A549 (cell line): ENCODE results near the gene MAP9.

Source experiments
- BHLHE40 ChIP-seq: IDR thresholded peaks from 2 replicates; pipeline ENCODE4 v1.6.1; 2012; ENCODE audit warnings: low read depth, low read length, inconsistent platforms
- CEBPB ChIP-seq, 2 experiments: fragments of >200 bp in 1 of 2; sonication (Bioruptor Twin) in 1 of 2; formaldehyde crosslinking in 1 of 2; IDR thresholded peaks; 2 replicates each; pipeline ENCODE4 v1.6.1; 2012 to 2016
- ESRRA ChIP-seq: fragments of 150-350 bp; IDR thresholded peaks from 2 replicates; pipeline ENCODE4 v1.6.1; 2014; ENCODE audit warnings: mild to moderate bottlenecking, low read length, borderline replicate concordance
- HDAC2 ChIP-seq: fragments of 200-600 bp; sonication (generic); IDR thresholded peaks from 2 replicates; pipeline ENCODE4 v1.6.1; 2016
- NFE2L2 ChIP-seq: fragments of 150-350 bp; conservative IDR thresholded peaks from 2 replicates; pipeline ENCODE4 v1.6.1; 2014; ENCODE audit warnings: low read length
- POLR2A ChIP-seq: IDR thresholded peaks from 2 replicates; pipeline ENCODE4 v1.6.1; 2012; ENCODE audit warnings: mild to moderate bottlenecking, low read length
- SMC3 ChIP-seq: fragments of >200 bp; sonication (Bioruptor Twin); formaldehyde crosslinking; IDR thresholded peaks from 3 replicates; pipeline ENCODE4 v1.6.1; 2018; ENCODE audit warnings: inconsistent platforms
- USF2 ChIP-seq: fragments of 450-650 bp; IDR thresholded peaks from 2 replicates; pipeline ENCODE4 v1.6.1; 2014; ENCODE audit warnings: antibody characterized with exemption
- TF ChIP-seq, protein P1 (sequence below): IDR thresholded peaks from 2 replicates; pipeline ENCODE4 v1.6.1; 2012
- TF ChIP-seq, protein P2 (sequence below): fragments of >200 bp; sonication (Bioruptor Twin); formaldehyde crosslinking; IDR thresholded peaks from 3 replicates; pipeline ENCODE4 v1.5.1; 2016
- TF ChIP-seq, protein P3 (sequence below): fragments of 200-600 bp; sonication (generic); IDR thresholded peaks from 2 replicates; pipeline ENCODE4 v1.6.1; 2016; ENCODE audit warnings: antibody characterized with exemption, mild to moderate bottlenecking, moderate library complexity

GRCh38 chr4:155321006-155321405 lies 55.8 kb downstream of the MAP9 start:
- TF ChIP-seq, protein P1, sequence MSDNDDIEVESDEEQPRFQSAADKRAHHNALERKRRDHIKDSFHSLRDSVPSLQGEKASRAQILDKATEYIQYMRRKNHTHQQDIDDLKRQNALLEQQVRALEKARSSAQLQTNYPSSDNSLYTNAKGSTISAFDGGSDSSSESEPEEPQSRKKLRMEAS, result no peak
- TF ChIP-seq, protein P2, sequence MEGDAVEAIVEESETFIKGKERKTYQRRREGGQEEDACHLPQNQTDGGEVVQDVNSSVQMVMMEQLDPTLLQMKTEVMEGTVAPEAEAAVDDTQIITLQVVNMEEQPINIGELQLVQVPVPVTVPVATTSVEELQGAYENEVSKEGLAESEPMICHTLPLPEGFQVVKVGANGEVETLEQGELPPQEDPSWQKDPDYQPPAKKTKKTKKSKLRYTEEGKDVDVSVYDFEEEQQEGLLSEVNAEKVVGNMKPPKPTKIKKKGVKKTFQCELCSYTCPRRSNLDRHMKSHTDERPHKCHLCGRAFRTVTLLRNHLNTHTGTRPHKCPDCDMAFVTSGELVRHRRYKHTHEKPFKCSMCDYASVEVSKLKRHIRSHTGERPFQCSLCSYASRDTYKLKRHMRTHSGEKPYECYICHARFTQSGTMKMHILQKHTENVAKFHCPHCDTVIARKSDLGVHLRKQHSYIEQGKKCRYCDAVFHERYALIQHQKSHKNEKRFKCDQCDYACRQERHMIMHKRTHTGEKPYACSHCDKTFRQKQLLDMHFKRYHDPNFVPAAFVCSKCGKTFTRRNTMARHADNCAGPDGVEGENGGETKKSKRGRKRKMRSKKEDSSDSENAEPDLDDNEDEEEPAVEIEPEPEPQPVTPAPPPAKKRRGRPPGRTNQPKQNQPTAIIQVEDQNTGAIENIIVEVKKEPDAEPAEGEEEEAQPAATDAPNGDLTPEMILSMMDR, result no peak
- TF ChIP-seq USF2, result no peak
- TF ChIP-seq BHLHE40, result no peak
- no peak for TF ChIP-seq HDAC2
- no peak for TF ChIP-seq SMC3
- TF ChIP-seq POLR2A, result no peak
- TF ChIP-seq, protein P3, sequence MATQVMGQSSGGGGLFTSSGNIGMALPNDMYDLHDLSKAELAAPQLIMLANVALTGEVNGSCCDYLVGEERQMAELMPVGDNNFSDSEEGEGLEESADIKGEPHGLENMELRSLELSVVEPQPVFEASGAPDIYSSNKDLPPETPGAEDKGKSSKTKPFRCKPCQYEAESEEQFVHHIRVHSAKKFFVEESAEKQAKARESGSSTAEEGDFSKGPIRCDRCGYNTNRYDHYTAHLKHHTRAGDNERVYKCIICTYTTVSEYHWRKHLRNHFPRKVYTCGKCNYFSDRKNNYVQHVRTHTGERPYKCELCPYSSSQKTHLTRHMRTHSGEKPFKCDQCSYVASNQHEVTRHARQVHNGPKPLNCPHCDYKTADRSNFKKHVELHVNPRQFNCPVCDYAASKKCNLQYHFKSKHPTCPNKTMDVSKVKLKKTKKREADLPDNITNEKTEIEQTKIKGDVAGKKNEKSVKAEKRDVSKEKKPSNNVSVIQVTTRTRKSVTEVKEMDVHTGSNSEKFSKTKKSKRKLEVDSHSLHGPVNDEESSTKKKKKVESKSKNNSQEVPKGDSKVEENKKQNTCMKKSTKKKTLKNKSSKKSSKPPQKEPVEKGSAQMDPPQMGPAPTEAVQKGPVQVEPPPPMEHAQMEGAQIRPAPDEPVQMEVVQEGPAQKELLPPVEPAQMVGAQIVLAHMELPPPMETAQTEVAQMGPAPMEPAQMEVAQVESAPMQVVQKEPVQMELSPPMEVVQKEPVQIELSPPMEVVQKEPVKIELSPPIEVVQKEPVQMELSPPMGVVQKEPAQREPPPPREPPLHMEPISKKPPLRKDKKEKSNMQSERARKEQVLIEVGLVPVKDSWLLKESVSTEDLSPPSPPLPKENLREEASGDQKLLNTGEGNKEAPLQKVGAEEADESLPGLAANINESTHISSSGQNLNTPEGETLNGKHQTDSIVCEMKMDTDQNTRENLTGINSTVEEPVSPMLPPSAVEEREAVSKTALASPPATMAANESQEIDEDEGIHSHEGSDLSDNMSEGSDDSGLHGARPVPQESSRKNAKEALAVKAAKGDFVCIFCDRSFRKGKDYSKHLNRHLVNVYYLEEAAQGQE, result no peak
- no peak for TF ChIP-seq CEBPB (IDR thresholded peaks at IDR 0.05)
- no peak for TF ChIP-seq NFE2L2
- TF ChIP-seq ESRRA, result no peak
